Mesangial cell (primary cell): ENCODE data around the gene APBB1. TPM values are rescaled to one million over a fixed set of nuclear protein-coding genes. Genes with fewer than 3 reads are reported as not detected.

Source experiments
- total RNA-seq: library from RNA; depleted of rRNA; stranded (reverse); fragments of >200 nt; gene quantifications from 2 replicates; pipeline ENCODE4 v1.2.3, GENCODE V29; 2015

The APBB1 gene
- 35.7 and 57.2 TPM in 2 replicates for total RNA-seq

GRCh38 chr11:6419009-6419631, at the start of gene APBB1:
Gene APBB1, minus strand, starts transcription at chr11:6419094. Its CDS starts 7,747 bp downstream, at chr11:6411347.

GRCh38 chr11:6440906-6441358, 22.0 kb upstream of the APBB1 start, which contains the start of gene HPX:
Gene HPX, minus strand, starts transcription at chr11:6440987. Its CDS starts 24 bp downstream, at chr11:6440963.

GRCh38 chr11:6389905-6390717, 28.8 kb downstream of the APBB1 start, which contains the start of gene SMPD1:
Gene SMPD1, plus strand, starts transcription at chr11:6390474. Its CDS starts 125 bp downstream, at chr11:6390599.

Other genes with a start within 250 kb of the APBB1 start
- not detected in 2 replicates for gene OR52B2, start 248.8 kb downstream of the APBB1 start, total RNA-seq
- gene OR52W1, start 219.9 kb downstream of the APBB1 start, total RNA-seq, result not detected in 2 replicates
- gene C11orf42, start 213.5 kb downstream of the APBB1 start, total RNA-seq, result not detected in 2 replicates
- 11.6 and 18.6 TPM in 2 replicates for gene FHIP1B, start 184.5 kb downstream of the APBB1 start, total RNA-seq
- gene CNGA4, start 180.0 kb downstream of the APBB1 start, total RNA-seq, result under 0.01 TPM in 1 of 2 replicates, not detected in the other
- gene CCKBR, start 159.3 kb downstream of the APBB1 start, total RNA-seq, result 0.25 TPM in 1 of 2 replicates, not detected in the other
- 161 and 319 TPM in 2 replicates for gene CAVIN3, start 98.6 kb downstream of the APBB1 start, total RNA-seq
- 38.3 and 91.0 TPM in 2 replicates for gene SMPD1, start 28.6 kb downstream of the APBB1 start, total RNA-seq
- gene HPX, start 21.9 kb upstream of the APBB1 start, total RNA-seq, result 0.38 and 0.65 TPM in 2 replicates
- 13.0 and 16.6 TPM in 2 replicates for gene TRIM3, start 54.8 kb upstream of the APBB1 start, total RNA-seq
- 53.0 TPM in 2 replicates for gene ARFIP2, start 62.2 kb upstream of the APBB1 start, total RNA-seq
- gene TIMM10B, start 62.4 kb upstream of the APBB1 start, total RNA-seq, result 26.2 and 42.4 TPM in 2 replicates
- 0.33 and 2.2 TPM in 2 replicates for gene DNHD1, start 78.2 kb upstream of the APBB1 start, total RNA-seq
- 6.7 and 13.0 TPM in 2 replicates for gene RRP8, start 184.5 kb upstream of the APBB1 start, total RNA-seq
- gene ILK, start 184.7 kb upstream of the APBB1 start, total RNA-seq, result 183 and 288 TPM in 2 replicates
- gene TAF10, start 193.1 kb upstream of the APBB1 start, total RNA-seq, result 82.3 and 97.0 TPM in 2 replicates
- 49.5 and 166 TPM in 2 replicates for gene TPP1, start 200.3 kb upstream of the APBB1 start, total RNA-seq
- 3.1 and 17.2 TPM in 2 replicates for gene DCHS1, start 236.7 kb upstream of the APBB1 start, total RNA-seq